22Rv1 (cell line): ENCODE results near the gene TAP1.

ENCODE experiments used
- CTCF ChIP-seq: fragments of 450-650 bp; IDR thresholded peaks from 2 replicates; pipeline ENCODE4 v1.5.1; 2017; ENCODE audit warnings: mild to moderate bottlenecking
- ZFX ChIP-seq: fragments of 450-650 bp; IDR thresholded peaks from 2 replicates; pipeline ENCODE4 v1.6.1; 2017; ENCODE audit warnings: antibody characterized with exemption, borderline replicate concordance

- TF ChIP-seq CTCF (no peak), ZFX (no peak)
Measured at GRCh38 chr6:32799740-32800139, 53.8 kb downstream of the TAP1 start.
